ENCODE measurements around the gene RCOR2.

GRCh38 chr11:63906087-63906486, 10.9 kb downstream of the RCOR2 start:
- no peak for TF ChIP-seq CTCF (conservative IDR thresholded peaks at IDR 0.05 in 1 of 2, IDR thresholded peaks at IDR 0.05 in 1 of 2; ENCODE audit: extremely low read depth in 1 of 2, insufficient read depth in 1 of 2, low read depth in 1 of 2, low read length in 2 of 2)
- TF ChIP-seq EZH2 (IDR thresholded peaks at IDR 0.05; ENCODE audit: borderline replicate concordance, low read length): no peak

Measured in mammary epithelial cell (primary cell).